Colonic mucosa (tissue), 4 donors: ENCODE results near the gene HSD17B10. TPM values are rescaled to one million over a fixed set of nuclear protein-coding genes. Genes with fewer than 3 reads are reported as not detected.

Experiments used
- DNase-seq: peaks from one replicate; pipeline ENCODE4 v3.0.0-alpha.2; 2020
- H3K27ac ChIP-seq: fragments of 200-600 bp; one replicate; pipeline ENCODE4 v1.8.0; 2021
- H3K27me3 ChIP-seq: fragments of 200-600 bp; one replicate; pipeline ENCODE4 v1.8.0; 2021
- H3K36me3 ChIP-seq: fragments of 200-600 bp; one replicate; pipeline ENCODE4 v1.8.0; 2021
- H3K4me1 ChIP-seq: fragments of 200-600 bp; one replicate; pipeline ENCODE4 v1.8.0; 2021; ENCODE audit warnings: mild to moderate bottlenecking
- H3K4me3 ChIP-seq: fragments of 200-600 bp; one replicate; pipeline ENCODE4 v1.8.0; 2021
- H3K9ac ChIP-seq, 2 donors: one replicate each; pipeline ENCODE4 v1.7.0; 2013; ENCODE audit warnings: control low read depth in 2 of 2, low read depth in 2 of 2, low read length in 2 of 2
- H3K9me3 ChIP-seq: fragments of 200-600 bp; one replicate; pipeline ENCODE4 v1.8.0; 2021
- CTCF ChIP-seq: fragments of 200-600 bp; IDR thresholded peaks from one replicate; pipeline ENCODE4 v1.8.0; 2022; ENCODE audit warnings: antibody characterized with exemption, mild to moderate bottlenecking
- intact Hi-C: fragments of 100-400 bp; cut with DNase I; formaldehyde crosslinking; loops from one replicate; pipeline ENCODE4 v1.14.1; 2022
- total RNA-seq, 2 donors: library from RNA; stranded (reverse); fragmentation: NEBNext Ultra II Directional in 1 of 2; extraction: Animal tissue kit (Norgen Biotek cat#: 25700) in 1 of 2; gene quantifications; one replicate each; pipeline ENCODE4 v1.2.1, GENCODE V29; 2021
- donor health status: healthy.
- donor health status: DM: no; HTN: no; CAD: no.
- donor health status: DM: no; HTN: no; CAD: no.

The HSD17B10 gene
- total RNA-seq, 2 donors from 2014 or later, result 78.7 to 172 TPM

GRCh38 chrX:53441531-53442321 lies 7.6 kb upstream of the HSD17B10 start:
- Histone ChIP-seq H3K4me1 (no peaks in the 10 kb centered on the region), H3K27me3 (no peaks in the 10 kb centered on the region), H3K36me3 (no peaks in the 10 kb centered on the region), H3K9me3 (no peaks in the 10 kb centered on the region), H3K9ac (peak overlapping the region; percentile 60 to 67), H3K27ac (peak overlapping the region; percentile 76), H3K4me3 (peak overlapping the region; percentile 20)
- no peak for TF ChIP-seq CTCF
- peak; percentile 84 for DNase-seq
- intact Hi-C loops, result no loop called here

GRCh38 chrX:53440621-53441517 lies 6.7 kb upstream of the HSD17B10 start:
- intact Hi-C loops, result no loop called here
- peak; percentile 77 for DNase-seq
- H3K9ac ChIP-seq, result peak overlapping the region; percentile 60 to 67
- no peaks in the 10 kb centered on the region for H3K27me3 ChIP-seq
- no peaks in the 10 kb centered on the region for H3K4me1 ChIP-seq
- peak overlapping the region; percentile 76 for H3K27ac ChIP-seq
- no peaks in the 10 kb centered on the region for H3K9me3 ChIP-seq
- peak overlapping the region; percentile 20 for H3K4me3 ChIP-seq
- TF ChIP-seq CTCF, result no peak
- no peaks in the 10 kb centered on the region for H3K36me3 ChIP-seq

- intact Hi-C loops, result no loop called here
- Histone ChIP-seq H3K9ac (peak overlapping the region in 1 of 2 donors; percentile 67), H3K4me3 (peak overlapping the region; percentile 20), H3K36me3 (no peaks in the 10 kb centered on the region), H3K27ac (peak overlapping the region; percentile 76), H3K9me3 (no peaks in the 10 kb centered on the region), H3K4me1 (no peaks in the 10 kb centered on the region), H3K27me3 (no peaks in the 10 kb centered on the region)
- TF ChIP-seq CTCF, result no peak
- DNase-seq, result no peak
These were observed 5.9 kb upstream of the HSD17B10 start for GRCh38 chrX:53440101-53440500.

GRCh38 chrX:53438832-53439230 lies 4.7 kb upstream of the HSD17B10 start:
- H3K9me3 ChIP-seq, result no peaks in the 10 kb centered on the region
- H3K27me3 ChIP-seq, result no peaks in the 10 kb centered on the region
- no peak overlapping the region for H3K9ac ChIP-seq
- H3K4me1 ChIP-seq, result no peaks in the 10 kb centered on the region
- H3K4me3 ChIP-seq, result no peak overlapping the region
- no peaks in the 10 kb centered on the region for H3K36me3 ChIP-seq
- no peak for TF ChIP-seq CTCF
- DNase-seq, result no peak
- no peak overlapping the region for H3K27ac ChIP-seq
- intact Hi-C loops, result loop anchor here (5.0 kb wide), 1 partner anchor 122 kb away; no protein-coding TSS in a partner anchor

- H3K9me3 ChIP-seq, result no peaks in the 10 kb centered on the region
- no peak for DNase-seq
- intact Hi-C loops, result loop anchor here (5.0 kb wide), 1 partner anchor 121 kb away; no protein-coding TSS in a partner anchor
- no peaks in the 10 kb centered on the region for H3K4me1 ChIP-seq
- no peak overlapping the region for H3K4me3 ChIP-seq
- H3K27me3 ChIP-seq, result no peaks in the 10 kb centered on the region
- H3K9ac ChIP-seq, result no peak overlapping the region
- no peak for TF ChIP-seq CTCF
- H3K36me3 ChIP-seq, result no peaks in the 10 kb centered on the region
- no peak overlapping the region for H3K27ac ChIP-seq
These were observed 4.1 kb upstream of the HSD17B10 start for GRCh38 chrX:53438174-53438831.
